Liver (tissue), 9 donors: ENCODE data around the gene PLEKHA8. TPM values are rescaled to one million over a fixed set of nuclear protein-coding genes. Genes with fewer than 3 reads are reported as not detected.

Source experiments
- DNase-seq: peaks from one replicate; pipeline ENCODE4 v3.0.0-alpha.2; 2017; ENCODE audit warnings: low spot score
- H3K27ac ChIP-seq, 2 donors: one replicate each; pipeline ENCODE4 v1.7.0; 2013; ENCODE audit warnings: inconsistent platforms in 2 of 2, low read length in 2 of 2, control low read depth in 1 of 2, low read depth in 1 of 2, mild to moderate bottlenecking in 1 of 2
- H3K27me3 ChIP-seq, 4 donors: one replicate each; pipeline versions ENCODE4 v1.6.1 to v1.7.0; 2013; ENCODE audit warnings: low read length in 3 of 4, inconsistent platforms in 1 of 4, mild to moderate bottlenecking in 1 of 4, moderate library complexity in 1 of 4; ENCODE audit not compliant: control insufficient read depth in 4 of 4, insufficient read depth in 4 of 4
- H3K36me3 ChIP-seq, 4 donors: one replicate each; pipeline versions ENCODE4 v1.6.1 to v1.7.0; 2013; ENCODE audit warnings: low read length in 3 of 4, mild to moderate bottlenecking in 3 of 4, low read depth in 1 of 4, moderate library complexity in 1 of 4; ENCODE audit not compliant: control insufficient read depth in 4 of 4, insufficient read depth in 3 of 4
- H3K4me1 ChIP-seq, 4 donors: one replicate each; pipeline versions ENCODE4 v1.6.1 to v1.7.0; 2013; ENCODE audit warnings: low read length in 3 of 4, mild to moderate bottlenecking in 3 of 4, moderate library complexity in 1 of 4; ENCODE audit not compliant: control insufficient read depth in 4 of 4, insufficient read depth in 4 of 4
- H3K4me3 ChIP-seq, 3 donors: one replicate each; pipeline versions ENCODE4 v1.6.1 to v1.7.0; 2013; ENCODE audit warnings: low read length in 3 of 3, control low read depth in 1 of 3, low read depth in 1 of 3, mild to moderate bottlenecking in 1 of 3
- H3K9ac ChIP-seq, 2 donors: one replicate each; pipeline ENCODE4 v1.7.0; 2013; ENCODE audit warnings: low read length in 2 of 2, mild to moderate bottlenecking in 2 of 2, moderate library complexity in 2 of 2, control low read depth in 1 of 2, low read depth in 1 of 2
- H3K9me3 ChIP-seq, 4 donors: one replicate each; pipeline versions ENCODE4 v1.6.1 to v1.7.0; 2013; ENCODE audit warnings: low read length in 3 of 4; ENCODE audit not compliant: control insufficient read depth in 4 of 4
- CTCF ChIP-seq: fragments of 150-350 bp; IDR thresholded peaks from 2 replicates; pipeline ENCODE4 v1.5.1; 2017; ENCODE audit warnings: improper control_type of control experiment, low read depth, low read length; ENCODE audit not compliant: missing input control
- EGR1 ChIP-seq, 2 donors: IDR thresholded peaks; 2 replicates each; pipeline ENCODE4 v1.6.1; 2016 to 2018; ENCODE audit warnings: antibody characterized with exemption in 2 of 2, low read depth in 2 of 2
- FOXA1 ChIP-seq: IDR thresholded peaks from 2 replicates; pipeline ENCODE4 v1.6.1; 2016; ENCODE audit warnings: antibody characterized with exemption
- FOXA2 ChIP-seq: IDR thresholded peaks from 2 replicates; pipeline ENCODE4 v1.6.1; 2016; ENCODE audit warnings: antibody characterized with exemption
- GABPA ChIP-seq, 2 donors: IDR thresholded peaks in 1 of 2; conservative IDR thresholded peaks in 1 of 2; 2 replicates each; pipeline ENCODE4 v1.6.1; 2016; ENCODE audit warnings: antibody characterized with exemption in 2 of 2, mild to moderate bottlenecking in 1 of 2, moderate library complexity in 1 of 2
- HNF4G ChIP-seq: IDR thresholded peaks from 2 replicates; pipeline ENCODE4 v1.6.1; 2016; ENCODE audit warnings: antibody characterized with exemption
- JUND ChIP-seq, 2 donors: IDR thresholded peaks; 2 replicates each; pipeline ENCODE4 v1.6.1; 2016; ENCODE audit warnings: antibody characterized with exemption in 2 of 2
- MAX ChIP-seq: IDR thresholded peaks from 2 replicates; pipeline ENCODE4 v1.6.1; 2016; ENCODE audit warnings: antibody characterized with exemption
- NR2F2 ChIP-seq: IDR thresholded peaks from 2 replicates; pipeline ENCODE4 v1.6.1; 2016; ENCODE audit warnings: antibody characterized with exemption
- RAD21 ChIP-seq, 2 donors: IDR thresholded peaks; 2 replicates each; pipeline ENCODE4 v1.6.1; 2016; ENCODE audit warnings: antibody characterized with exemption in 2 of 2, mild to moderate bottlenecking in 2 of 2
- RXRA ChIP-seq, 2 donors: IDR thresholded peaks; 2 replicates each; pipeline ENCODE4 v1.6.1; 2017 to 2018; ENCODE audit warnings: antibody characterized with exemption in 2 of 2, mild to moderate bottlenecking in 1 of 2
- SP1 ChIP-seq: IDR thresholded peaks from 2 replicates; pipeline ENCODE4 v1.6.1; 2018; ENCODE audit warnings: antibody characterized with exemption, mild to moderate bottlenecking
- TAF1 ChIP-seq: conservative IDR thresholded peaks from 2 replicates; pipeline ENCODE4 v1.6.1; 2016; ENCODE audit warnings: antibody characterized with exemption, mild to moderate bottlenecking
- YY1 ChIP-seq: IDR thresholded peaks from 2 replicates; pipeline ENCODE4 v1.6.1; 2016; ENCODE audit warnings: antibody characterized with exemption, mild to moderate bottlenecking
- whole genome bisulfite sequencing: extraction: QIAGEN DNeasy Blood & Tissue Kit; methylation state at CpG from one replicate; pipeline ENCODE4 v1.1.7; 2013; 5-methylcytosine and 5-hydroxymethylcytosine counted together
- polyA plus RNA-seq, 2 donors: library from polyadenylated mRNA; stranded (reverse) in 1 of 2; unstranded in 1 of 2; fragments of 200-250 nt in 1 of 2; fragments of >200 nt in 1 of 2; fragmentation: Nextera tagmentation in 1 of 2; extraction: Ambion mirVana in 1 of 2; gene quantifications; one replicate each; pipeline versions ENCODE4 v1.2.1 to v1.2.3, GENCODE V29; 2013 to 2015
- total RNA-seq, 2 donors: library from RNA; depleted of rRNA; stranded (reverse); fragments of >200 nt; gene quantifications; one replicate each; pipeline ENCODE4 v1.2.3, GENCODE V29; 2014
- TF ChIP-seq, protein P1 (sequence below): IDR thresholded peaks from 2 replicates; pipeline ENCODE4 v1.6.1; 2016; ENCODE audit warnings: antibody characterized with exemption, mild to moderate bottlenecking
- TF ChIP-seq, protein P2 (sequence below): IDR thresholded peaks from 2 replicates; pipeline ENCODE4 v1.6.1; 2016; ENCODE audit warnings: antibody characterized with exemption
- TF ChIP-seq, protein P3 (sequence below): IDR thresholded peaks from 2 replicates; pipeline ENCODE4 v1.6.1; 2016; ENCODE audit warnings: antibody characterized with exemption
- donor health status: healthy.
- donor health status: healthy.
- donor health status: healthy.
- donor health status: healthy.
- donor health status: healthy.

PLEKHA8 gene
- total and polyA plus RNA-seq, 4 donors = 1.0 to 5.4 (median 2.4) TPM

DNA sequence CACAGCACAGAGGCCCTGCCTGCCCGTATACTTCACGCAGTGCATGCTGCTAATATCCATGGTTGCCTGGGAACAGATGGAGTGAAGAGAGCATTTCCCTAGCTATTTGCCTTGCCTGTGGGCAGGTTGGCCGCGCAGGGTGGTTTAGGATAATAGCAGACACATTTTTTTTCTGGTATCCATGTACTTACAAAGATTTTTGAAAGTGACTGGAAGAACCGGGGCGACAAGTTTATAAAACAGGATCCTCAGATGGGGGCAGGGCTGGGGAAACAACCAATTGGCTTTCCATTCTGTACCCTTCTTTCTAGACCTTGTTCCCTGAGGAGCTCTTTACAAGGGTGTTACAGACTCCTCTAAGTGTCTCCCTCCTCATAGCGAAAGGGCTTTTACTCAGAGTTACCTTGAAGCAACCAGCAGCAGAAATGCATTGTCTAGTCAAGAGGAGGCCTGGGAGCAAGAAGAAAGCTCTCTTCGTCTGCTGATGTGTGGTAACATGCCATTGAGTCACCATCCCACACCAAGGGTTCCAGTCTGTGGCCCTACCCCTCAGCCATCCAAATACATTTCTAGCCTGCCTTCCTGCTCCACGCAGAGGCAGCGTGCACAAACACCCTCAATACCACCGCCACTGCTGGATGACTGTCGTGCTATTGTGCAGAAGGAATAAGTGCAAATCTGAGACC, 138.1 kb downstream of the PLEKHA8 start:
- Histone ChIP-seq H3K9ac (no peak overlapping the region), H3K4me1 (peaks cover 0 to 13% (median 10%) of the 10 kb centered on the region in 4 donors), H3K27ac (no peak overlapping the region), H3K9me3 (no peaks in the 10 kb centered on the region), H3K4me3 (no peak overlapping the region), H3K27me3 (no peaks in the 10 kb centered on the region), H3K36me3 (no peaks in the 10 kb centered on the region)
- WGBS = 91% methylated on average over 12 of the region's 12 CpGs
- TF ChIP-seq CTCF = no peak
- TF ChIP-seq JUND (IDR thresholded peaks at IDR 0.05) = no peak
- TF ChIP-seq RAD21 (IDR thresholded peaks at IDR 0.05) = no peak
- TF ChIP-seq, protein P1, sequence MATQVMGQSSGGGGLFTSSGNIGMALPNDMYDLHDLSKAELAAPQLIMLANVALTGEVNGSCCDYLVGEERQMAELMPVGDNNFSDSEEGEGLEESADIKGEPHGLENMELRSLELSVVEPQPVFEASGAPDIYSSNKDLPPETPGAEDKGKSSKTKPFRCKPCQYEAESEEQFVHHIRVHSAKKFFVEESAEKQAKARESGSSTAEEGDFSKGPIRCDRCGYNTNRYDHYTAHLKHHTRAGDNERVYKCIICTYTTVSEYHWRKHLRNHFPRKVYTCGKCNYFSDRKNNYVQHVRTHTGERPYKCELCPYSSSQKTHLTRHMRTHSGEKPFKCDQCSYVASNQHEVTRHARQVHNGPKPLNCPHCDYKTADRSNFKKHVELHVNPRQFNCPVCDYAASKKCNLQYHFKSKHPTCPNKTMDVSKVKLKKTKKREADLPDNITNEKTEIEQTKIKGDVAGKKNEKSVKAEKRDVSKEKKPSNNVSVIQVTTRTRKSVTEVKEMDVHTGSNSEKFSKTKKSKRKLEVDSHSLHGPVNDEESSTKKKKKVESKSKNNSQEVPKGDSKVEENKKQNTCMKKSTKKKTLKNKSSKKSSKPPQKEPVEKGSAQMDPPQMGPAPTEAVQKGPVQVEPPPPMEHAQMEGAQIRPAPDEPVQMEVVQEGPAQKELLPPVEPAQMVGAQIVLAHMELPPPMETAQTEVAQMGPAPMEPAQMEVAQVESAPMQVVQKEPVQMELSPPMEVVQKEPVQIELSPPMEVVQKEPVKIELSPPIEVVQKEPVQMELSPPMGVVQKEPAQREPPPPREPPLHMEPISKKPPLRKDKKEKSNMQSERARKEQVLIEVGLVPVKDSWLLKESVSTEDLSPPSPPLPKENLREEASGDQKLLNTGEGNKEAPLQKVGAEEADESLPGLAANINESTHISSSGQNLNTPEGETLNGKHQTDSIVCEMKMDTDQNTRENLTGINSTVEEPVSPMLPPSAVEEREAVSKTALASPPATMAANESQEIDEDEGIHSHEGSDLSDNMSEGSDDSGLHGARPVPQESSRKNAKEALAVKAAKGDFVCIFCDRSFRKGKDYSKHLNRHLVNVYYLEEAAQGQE = no peak
- no peak for TF ChIP-seq MAX
- no peak for TF ChIP-seq YY1
- no peak for TF ChIP-seq FOXA2
- no peak for TF ChIP-seq FOXA1
- no peak for TF ChIP-seq SP1
- TF ChIP-seq EGR1 (IDR thresholded peaks at IDR 0.05; ENCODE audit: low read depth in 2 of 2) = no peak
- TF ChIP-seq HNF4G = no peak
- TF ChIP-seq, protein P2, sequence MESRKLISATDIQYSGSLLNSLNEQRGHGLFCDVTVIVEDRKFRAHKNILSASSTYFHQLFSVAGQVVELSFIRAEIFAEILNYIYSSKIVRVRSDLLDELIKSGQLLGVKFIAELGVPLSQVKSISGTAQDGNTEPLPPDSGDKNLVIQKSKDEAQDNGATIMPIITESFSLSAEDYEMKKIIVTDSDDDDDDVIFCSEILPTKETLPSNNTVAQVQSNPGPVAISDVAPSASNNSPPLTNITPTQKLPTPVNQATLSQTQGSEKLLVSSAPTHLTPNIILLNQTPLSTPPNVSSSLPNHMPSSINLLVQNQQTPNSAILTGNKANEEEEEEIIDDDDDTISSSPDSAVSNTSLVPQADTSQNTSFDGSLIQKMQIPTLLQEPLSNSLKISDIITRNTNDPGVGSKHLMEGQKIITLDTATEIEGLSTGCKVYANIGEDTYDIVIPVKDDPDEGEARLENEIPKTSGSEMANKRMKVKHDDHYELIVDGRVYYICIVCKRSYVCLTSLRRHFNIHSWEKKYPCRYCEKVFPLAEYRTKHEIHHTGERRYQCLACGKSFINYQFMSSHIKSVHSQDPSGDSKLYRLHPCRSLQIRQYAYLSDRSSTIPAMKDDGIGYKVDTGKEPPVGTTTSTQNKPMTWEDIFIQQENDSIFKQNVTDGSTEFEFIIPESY = no peak
- no peak for TF ChIP-seq NR2F2
- TF ChIP-seq, protein P3, sequence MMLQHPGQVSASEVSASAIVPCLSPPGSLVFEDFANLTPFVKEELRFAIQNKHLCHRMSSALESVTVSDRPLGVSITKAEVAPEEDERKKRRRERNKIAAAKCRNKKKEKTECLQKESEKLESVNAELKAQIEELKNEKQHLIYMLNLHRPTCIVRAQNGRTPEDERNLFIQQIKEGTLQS = no peak
- no peak for TF ChIP-seq RXRA (IDR thresholded peaks at IDR 0.05)
- no peak for TF ChIP-seq TAF1
- TF ChIP-seq GABPA (IDR thresholded peaks at IDR 0.05 in 1 of 2, conservative IDR thresholded peaks at IDR 0.05 in 1 of 2) = no peak
- DNase-seq = no peak
